MCF 10A (cell line): ENCODE measurements around the gene E2F1. TPM values are rescaled to one million over a fixed set of nuclear protein-coding genes. Genes with fewer than 3 reads are reported as not detected.

Source experiments
- BruUV-seq: library from RNA; stranded (reverse); fragments of 400-500 nt; replicated peaks from 2 replicates; lab custom pipeline; 2021; lab: Mats Ljungman, UMichigan
- CTCF ChIA-PET: fragments of 300-600 bp; sonication (Branson Sonifier 250); formaldehyde crosslinking; extraction: SDS; loops from one replicate; lab custom pipeline; 2021; ENCODE audit warnings: antibody characterized with exemption, inconsistent platforms; lab: Yijun Ruan, JAX
- POLR2A ChIA-PET: fragments of 300-600, 350-650 bp; sonication (Branson Sonifier 250); formaldehyde crosslinking; extraction: SDS; loops from one replicate; lab custom pipeline; 2020; ENCODE audit warnings: antibody characterized with exemption, inconsistent platforms; lab: Yijun Ruan, JAX
- DNase-seq: peaks from one replicate; pipeline ENCODE4 v3.0.0-alpha.2; 2018; ENCODE audit not compliant: unreplicated experiment
- H3K27ac Mint-ChIP-seq: one replicate; pipeline ENCODE4 v1.8.0; 2022; ENCODE audit warnings: mild to moderate bottlenecking, low read depth, mixed read lengths; ENCODE audit not compliant: unreplicated experiment
- H3K27me3 Mint-ChIP-seq: one replicate; pipeline ENCODE4 v1.8.0; 2022; ENCODE audit warnings: mixed read lengths; ENCODE audit not compliant: insufficient read depth, unreplicated experiment
- H3K36me3 Mint-ChIP-seq: one replicate; pipeline ENCODE4 v1.8.0; 2022; ENCODE audit warnings: mild to moderate bottlenecking, moderate library complexity, mixed read lengths; ENCODE audit not compliant: insufficient read depth, unreplicated experiment
- H3K4me1 Mint-ChIP-seq: one replicate; pipeline ENCODE4 v1.8.0; 2022; ENCODE audit warnings: mixed read lengths; ENCODE audit not compliant: insufficient read depth, unreplicated experiment
- H3K4me3 Mint-ChIP-seq: one replicate; pipeline ENCODE4 v1.8.0; 2022; ENCODE audit warnings: mild to moderate bottlenecking, moderate library complexity, mixed read lengths; ENCODE audit not compliant: unreplicated experiment
- H3K9me3 Mint-ChIP-seq: one replicate; pipeline ENCODE4 v1.8.0; 2022; ENCODE audit warnings: mixed read lengths; ENCODE audit not compliant: unreplicated experiment
- intact Hi-C: fragments of 100-400 bp; cut with micrococcal nuclease; formaldehyde crosslinking; loops from 2 replicates; pipeline ENCODE4 v1.14.1; 2022
- total RNA-seq: library from RNA; stranded (reverse); gene quantifications from 2 replicates; pipeline ENCODE4 v1.2.3, GENCODE V29; 2022
- TF ChIP-seq, protein P1 (sequence below): fragments of 200-600 bp; IDR thresholded peaks from one replicate; pipeline ENCODE4 v1.8.0; 2022; ENCODE audit warnings: antibody characterized with exemption, mild to moderate bottlenecking; ENCODE audit not compliant: unreplicated experiment

E2F1 gene
- total RNA-seq, 1 experiment from 2014 or later: 3.7 TPM

DNA sequence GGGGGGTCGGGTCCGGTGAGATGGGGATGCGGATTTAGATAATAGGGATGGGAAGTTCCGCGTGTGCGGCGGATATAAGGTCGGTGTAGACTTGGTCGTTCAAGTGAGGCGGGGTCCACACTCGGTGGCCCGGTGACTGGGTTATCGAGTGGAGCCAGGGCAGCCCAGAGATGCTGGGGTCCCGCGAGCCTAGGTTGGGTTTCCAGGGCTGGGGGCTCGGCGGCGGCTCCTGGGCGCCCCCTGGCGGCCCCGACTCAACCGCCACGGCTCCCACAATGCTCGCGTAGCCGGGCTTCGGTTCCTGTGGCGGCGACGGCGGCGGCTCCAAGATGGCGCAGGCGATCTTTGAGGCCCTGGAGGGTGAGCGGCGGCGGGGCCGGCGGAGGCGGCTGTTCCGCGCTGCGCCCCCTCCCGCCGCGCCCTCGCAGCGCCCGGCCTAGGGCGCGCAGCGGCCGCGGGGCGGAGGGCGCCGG, 45.5 kb upstream of the E2F1 start, which contains the start of gene ZNF341:
Gene ZNF341 (plus strand): TSS at position 304 of the 473 bp plus-strand sequence. CDS start 26 bp downstream, at position 330.
- intact Hi-C loops: loop anchor here (2.0 to 10.0 kb wide), 5 partner anchors 56 to 277 kb away; partner anchors contain the start of genes ACTL10 and CHMP4B
- ChIA-PET POLR2A (interaction anchor here (0.7 to 4.7 kb wide), 16 partner anchors 9 to 381 kb away, joined by 3 to 63 read pairs (median 5); partner anchors contain the start of genes ACTL10, CBFA2T2, CDK5RAP1 and CHMP4B), CTCF (interaction anchor here (0.6 to 1.5 kb wide), 5 partner anchors 8 to 124 kb away, joined by 3 to 4 read pairs (median 3); no protein-coding TSS in a partner anchor)
- peak within 1 kb of the TSS; percentile 86 for H3K4me3 Mint-ChIP-seq
- BruUV-seq: TSS peak; percentile 48
- peaks cover 7% of the 10 kb centered on the region for H3K9me3 Mint-ChIP-seq
- TF ChIP-seq, protein P1, sequence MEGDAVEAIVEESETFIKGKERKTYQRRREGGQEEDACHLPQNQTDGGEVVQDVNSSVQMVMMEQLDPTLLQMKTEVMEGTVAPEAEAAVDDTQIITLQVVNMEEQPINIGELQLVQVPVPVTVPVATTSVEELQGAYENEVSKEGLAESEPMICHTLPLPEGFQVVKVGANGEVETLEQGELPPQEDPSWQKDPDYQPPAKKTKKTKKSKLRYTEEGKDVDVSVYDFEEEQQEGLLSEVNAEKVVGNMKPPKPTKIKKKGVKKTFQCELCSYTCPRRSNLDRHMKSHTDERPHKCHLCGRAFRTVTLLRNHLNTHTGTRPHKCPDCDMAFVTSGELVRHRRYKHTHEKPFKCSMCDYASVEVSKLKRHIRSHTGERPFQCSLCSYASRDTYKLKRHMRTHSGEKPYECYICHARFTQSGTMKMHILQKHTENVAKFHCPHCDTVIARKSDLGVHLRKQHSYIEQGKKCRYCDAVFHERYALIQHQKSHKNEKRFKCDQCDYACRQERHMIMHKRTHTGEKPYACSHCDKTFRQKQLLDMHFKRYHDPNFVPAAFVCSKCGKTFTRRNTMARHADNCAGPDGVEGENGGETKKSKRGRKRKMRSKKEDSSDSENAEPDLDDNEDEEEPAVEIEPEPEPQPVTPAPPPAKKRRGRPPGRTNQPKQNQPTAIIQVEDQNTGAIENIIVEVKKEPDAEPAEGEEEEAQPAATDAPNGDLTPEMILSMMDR: peak; percentile 82
- peaks cover 20% of the 10 kb centered on the region for H3K4me1 Mint-ChIP-seq
- H3K27me3 Mint-ChIP-seq: no peaks in the 10 kb centered on the region
- no peaks in the 10 kb centered on the region for H3K36me3 Mint-ChIP-seq
- H3K27ac Mint-ChIP-seq: peak within 1 kb of the TSS; percentile 91
- peak; percentile 79 for DNase-seq

DNA sequence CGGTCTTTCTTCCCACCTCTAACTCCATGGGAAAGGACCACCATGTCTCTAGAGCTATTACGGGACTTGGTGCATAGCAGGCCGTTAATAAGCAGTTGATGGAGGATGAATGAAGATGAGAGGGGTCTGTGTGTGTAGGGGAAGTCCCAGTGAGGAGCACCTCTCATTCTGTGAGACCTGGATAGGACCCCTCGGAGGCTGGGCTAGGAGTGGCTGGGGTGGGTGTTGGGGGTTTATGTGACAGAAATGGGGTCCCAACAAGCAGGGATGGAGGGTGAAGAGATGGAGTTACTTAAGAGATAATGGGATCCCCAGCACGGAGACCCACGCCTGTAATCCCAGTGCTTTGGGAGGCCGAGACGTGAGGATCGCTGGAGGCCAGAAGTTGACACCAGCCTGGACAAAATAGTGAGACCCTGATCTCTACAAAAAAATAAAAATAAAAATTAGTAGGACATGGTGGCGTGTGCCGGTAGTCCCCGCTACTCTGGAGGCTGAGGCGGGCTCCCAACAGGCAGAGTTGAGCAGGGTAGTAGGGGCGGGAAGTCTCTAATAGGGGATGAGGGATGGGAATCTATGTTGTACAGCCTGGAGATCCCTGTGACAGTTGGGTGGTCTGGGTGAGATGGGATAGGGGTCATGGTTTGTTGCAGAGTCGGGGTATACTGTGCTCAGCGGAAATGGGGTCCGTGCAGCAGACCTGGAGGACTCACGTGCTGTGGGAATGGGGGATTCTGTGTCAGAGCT, 44.9 kb upstream of the E2F1 start:
- intact Hi-C loops: loop anchor here (2.0 to 10.0 kb wide), 4 partner anchors 56 to 276 kb away; partner anchors contain the start of genes ACTL10 and CHMP4B
- H3K9me3 Mint-ChIP-seq: peaks cover 1% of the 10 kb centered on the region
- H3K4me3 Mint-ChIP-seq: peak overlapping the region; percentile 86
- no peaks in the 10 kb centered on the region for H3K27me3 Mint-ChIP-seq
- ChIA-PET CTCF (interaction anchor here (0.6 to 0.7 kb wide), 2 partner anchors 8 to 110 kb away, joined by 3 read pairs; no protein-coding TSS in a partner anchor), POLR2A (interaction anchor here (1.9 to 4.7 kb wide), 4 partner anchors 11 to 263 kb away, joined by 9 to 63 read pairs (median 14); partner anchors contain the start of genes ACTL10, CHMP4B, PXMP4 and RALY)
- TF ChIP-seq, protein P1: no peak
- H3K4me1 Mint-ChIP-seq: peaks cover 20% of the 10 kb centered on the region
- H3K27ac Mint-ChIP-seq: peak overlapping the region; percentile 91
- H3K36me3 Mint-ChIP-seq: no peaks in the 10 kb centered on the region
- BruUV-seq: no TSS peak
- no peak for DNase-seq

DNA sequence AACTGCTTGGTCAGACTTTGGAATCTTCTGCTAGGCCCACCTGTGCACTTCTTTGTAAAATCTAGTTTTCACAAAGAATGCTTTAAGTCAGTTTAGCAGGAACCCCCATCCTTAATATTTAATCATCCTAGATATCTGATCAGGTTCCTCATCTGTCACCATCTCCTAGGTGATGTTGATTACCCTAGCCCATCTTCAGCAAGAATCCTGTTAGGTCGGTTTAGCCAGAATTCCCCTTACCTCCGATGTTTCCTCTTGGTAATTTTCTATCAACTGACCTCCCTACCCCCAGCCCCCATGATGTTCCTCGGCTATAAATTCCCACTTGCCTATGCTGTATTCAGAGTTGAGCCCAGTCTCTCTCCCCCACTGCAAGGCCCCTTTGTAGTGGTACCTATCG, 42.9 kb upstream of the E2F1 start:
- ChIA-PET POLR2A (interaction anchor here (2.9 kb wide), 1 partner anchor 9 kb away, joined by 9 read pairs; the partner anchor contains the start of gene PXMP4), CTCF (no interaction called here)
- BruUV-seq: no TSS peak
- Mint-ChIP-seq H3K27me3 (no peaks in the 10 kb centered on the region), H3K27ac (no peak overlapping the region), H3K4me1 (peaks cover 16% of the 10 kb centered on the region), H3K4me3 (no peak overlapping the region), H3K36me3 (no peaks in the 10 kb centered on the region), H3K9me3 (no peaks in the 10 kb centered on the region)
- intact Hi-C loops: no loop called here
- no peak for DNase-seq
- TF ChIP-seq, protein P1: no peak

DNA sequence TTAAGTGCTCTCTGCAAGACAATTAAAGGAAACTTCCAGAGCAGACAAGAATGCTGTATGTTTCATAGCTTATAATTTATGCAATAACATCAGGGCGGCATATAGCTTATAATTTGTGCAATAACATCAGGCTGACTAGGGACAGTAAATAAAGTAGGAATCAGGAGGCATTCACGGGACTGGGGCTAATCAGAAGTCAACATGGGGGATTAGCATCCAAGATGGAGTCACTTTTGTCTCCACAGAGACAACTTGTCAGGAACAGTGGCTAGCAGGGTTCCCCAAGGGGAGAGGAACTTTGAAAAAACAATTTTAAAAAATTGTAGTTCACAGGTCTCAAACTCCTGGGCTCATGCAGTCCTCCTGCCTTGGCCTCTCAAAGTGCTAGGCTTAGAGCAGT, 42.3 kb upstream of the E2F1 start:
- H3K9me3 Mint-ChIP-seq: no peaks in the 10 kb centered on the region
- H3K4me3 Mint-ChIP-seq: no peak overlapping the region
- intact Hi-C loops: no loop called here
- ChIA-PET POLR2A (interaction anchor here (1.0 to 2.9 kb wide), 2 partner anchors 9 to 83 kb away, joined by 3 to 9 read pairs; partner anchors contain the start of genes CHMP4B and PXMP4), CTCF (interaction anchor here (0.7 kb wide), 1 partner anchor 57 kb away, joined by 3 read pairs; no protein-coding TSS in a partner anchor)
- H3K27me3 Mint-ChIP-seq: no peaks in the 10 kb centered on the region
- BruUV-seq: no TSS peak
- peaks cover 5% of the 10 kb centered on the region for H3K36me3 Mint-ChIP-seq
- no peak overlapping the region for H3K27ac Mint-ChIP-seq
- TF ChIP-seq, protein P1: no peak
- DNase-seq: no peak
- peaks cover 10% of the 10 kb centered on the region for H3K4me1 Mint-ChIP-seq
